GM18517 (cell line): Measurements from ENCODE around the gene RPS6KA4.
"Not testable (repeated sequence)": the region's sequence is repeated elsewhere in the genome, so short reads cannot be mapped to it uniquely, and the experiment has no call there.

Experiments
- ATAC-seq: cut with Tn5 transposase; IDR thresholded peaks from one replicate; pipeline ENCODE4 v1.9.1; 2021; ENCODE audit warnings: mild to moderate bottlenecking, moderate library complexity; ENCODE audit not compliant: unreplicated experiment

Gene RPS6KA4

GRCh38 chr11:64358907-64359711 lies at the start of gene RPS6KA4:
Gene RPS6KA4, plus strand, starts transcription at chr11:64359162. Its CDS starts 74 bp downstream, at chr11:64359236.
- ATAC-seq = no peak

GRCh38 chr11:64312947-64313346 lies 46.0 kb upstream of the RPS6KA4 start:
- ATAC-seq = no peak

GRCh38 chr11:64313491-64314145 lies 45.3 kb upstream of the RPS6KA4 start:
- no peak for ATAC-seq

- no peak for ATAC-seq
These were observed 44.7 kb upstream of the RPS6KA4 start for GRCh38 chr11:64314146-64314804.

- ATAC-seq = no peak
These were observed 44.0 kb upstream of the RPS6KA4 start for GRCh38 chr11:64314805-64315561.

- ATAC-seq = not testable (repeated sequence)
These were observed 43.1 kb upstream of the RPS6KA4 start for GRCh38 chr11:64315667-64316526.

GRCh38 chr11:64316672-64317324 lies 42.2 kb upstream of the RPS6KA4 start:
- peak; percentile 11 for ATAC-seq

- peak; percentile 62 for ATAC-seq
These were observed 41.5 kb upstream of the RPS6KA4 start, which contains the start of gene TRMT112 for GRCh38 chr11:64317325-64317960. Gene TRMT112, minus strand, starts transcription at chr11:64317559. Its CDS starts 33 bp downstream, at chr11:64317526.

- peak; percentile 69 for ATAC-seq
These were observed 40.8 kb upstream of the RPS6KA4 start, which contains the start of gene PRDX5 for GRCh38 chr11:64317961-64318765. Gene PRDX5, plus strand, starts transcription at chr11:64318121. Its CDS starts 95 bp downstream, at chr11:64318216.

GRCh38 chr11:64318766-64319761 lies 39.9 kb upstream of the RPS6KA4 start:
- no peak for ATAC-seq

- ATAC-seq = no peak
These were observed 38.4 kb upstream of the RPS6KA4 start for GRCh38 chr11:64320556-64320955.

GRCh38 chr11:64321026-64321425 lies 37.9 kb upstream of the RPS6KA4 start:
- ATAC-seq = no peak

- ATAC-seq = no peak
These were observed 37.4 kb upstream of the RPS6KA4 start for GRCh38 chr11:64321533-64321932.

GRCh38 chr11:64322925-64323260 lies 36.1 kb upstream of the RPS6KA4 start:
- no peak for ATAC-seq

GRCh38 chr11:64323373-64323772 lies 35.6 kb upstream of the RPS6KA4 start:
- no peak for ATAC-seq

GRCh38 chr11:64323984-64324383 lies 35.0 kb upstream of the RPS6KA4 start:
- not testable (repeated sequence) for ATAC-seq
